HG02623 (cell line): ENCODE data around the gene FAH.

Experiments used
- ATAC-seq: cut with Tn5 transposase; IDR thresholded peaks from one replicate; pipeline ENCODE4 v1.9.1; 2021; ENCODE audit warnings: moderate library complexity; ENCODE audit not compliant: unreplicated experiment

The FAH gene

GRCh38 chr15:80194186-80194585, 41.4 kb downstream of the FAH start:
- ATAC-seq = no peak

- ATAC-seq = no peak
Observed at GRCh38 chr15:80194914-80195313, 42.1 kb downstream of the FAH start.

DNA sequence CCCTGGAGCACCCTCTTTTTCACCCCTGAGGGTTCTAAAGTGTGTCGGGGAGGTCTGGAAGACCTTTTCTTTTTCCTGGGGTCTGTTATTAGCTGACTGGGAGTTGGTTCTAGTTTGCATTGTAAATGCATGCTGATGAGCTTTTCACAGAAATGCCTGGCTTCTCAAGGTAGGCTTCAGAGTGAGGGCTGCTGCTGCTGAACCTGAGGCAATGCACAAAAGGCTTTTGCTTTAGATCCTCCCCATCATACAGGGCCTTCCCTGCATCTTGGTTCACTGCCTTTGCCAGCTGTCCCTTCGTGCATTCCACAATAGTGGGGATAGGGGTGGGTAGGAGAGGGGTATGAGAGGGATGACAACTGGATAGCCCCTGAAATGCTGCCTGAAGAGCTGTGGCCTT, 46.6 kb downstream of the FAH start:
- no peak for ATAC-seq

- no peak for ATAC-seq
Observed at GRCh38 chr15:80199869-80200268, 47.1 kb downstream of the FAH start.

GRCh38 chr15:80201256-80202015, 48.6 kb downstream of the FAH start:
- ATAC-seq = no peak

- no peak for ATAC-seq
Observed at GRCh38 chr15:80202016-80202315, 49.2 kb downstream of the FAH start.

- no peak for ATAC-seq
Observed at GRCh38 chr15:80202641-80203360, 50.0 kb downstream of the FAH start.

DNA sequence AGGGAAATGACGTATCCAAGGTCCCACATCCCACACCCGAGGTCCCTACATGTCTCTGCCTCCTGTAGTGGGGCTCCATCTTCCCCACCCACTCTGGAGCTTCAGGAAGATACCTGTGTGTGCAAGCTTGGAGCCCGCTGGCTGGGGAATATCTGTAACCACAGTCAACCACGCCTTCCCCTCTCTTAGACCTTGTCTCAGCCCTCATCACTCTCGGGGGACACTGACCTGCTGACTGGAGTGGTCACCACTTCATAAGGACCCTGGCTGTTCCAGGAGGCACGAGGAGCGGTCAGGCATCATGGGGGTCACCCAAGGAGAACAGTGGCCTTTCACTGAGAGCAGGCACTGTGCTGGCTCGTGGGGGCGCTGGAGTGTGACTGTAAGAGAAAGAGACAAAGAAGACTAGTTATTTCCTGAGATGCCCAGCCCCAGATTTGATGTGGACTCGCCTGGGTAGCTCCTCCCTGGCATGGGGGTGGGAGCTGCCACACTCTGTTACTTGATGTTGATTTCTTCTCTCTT, 50.6 kb downstream of the FAH start:
- ATAC-seq = no peak

DNA sequence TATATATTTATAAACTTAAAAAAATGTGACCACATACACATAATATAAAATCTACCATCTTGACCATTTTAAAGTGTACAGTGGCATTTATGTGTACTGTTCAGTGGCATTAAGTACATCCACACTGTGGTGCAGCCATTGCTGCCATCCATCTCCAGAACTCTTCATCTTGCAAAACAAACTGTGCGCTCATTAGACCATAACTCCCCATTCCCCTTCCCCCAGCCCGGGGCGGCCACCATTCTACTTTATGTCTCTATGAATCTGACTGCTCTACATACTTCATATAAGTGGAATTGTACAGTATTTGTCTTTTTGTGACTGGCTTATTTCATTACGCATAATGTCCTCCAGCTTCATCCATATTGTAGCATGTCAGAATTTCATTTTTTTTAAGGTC, 51.4 kb downstream of the FAH start:
- ATAC-seq = no peak

DNA sequence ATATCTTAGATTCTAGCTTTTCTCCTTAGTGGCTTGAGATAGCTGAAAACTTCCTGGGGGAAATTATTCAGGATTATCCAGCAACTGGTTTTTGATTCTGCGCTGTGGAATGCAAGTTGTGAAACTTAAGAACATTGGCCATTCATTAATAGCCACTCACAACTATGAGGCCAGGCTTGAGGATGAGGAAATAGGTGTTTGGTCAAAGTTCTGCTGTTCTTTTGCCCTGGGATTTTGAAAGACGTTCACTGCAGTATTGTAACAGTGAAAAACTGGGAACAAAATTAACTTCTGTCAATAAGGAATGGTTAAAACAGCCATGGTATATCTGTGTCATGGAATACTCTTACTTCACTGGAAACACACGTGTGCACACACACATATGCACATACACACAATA, 55.1 kb downstream of the FAH start:
- ATAC-seq = no peak

DNA sequence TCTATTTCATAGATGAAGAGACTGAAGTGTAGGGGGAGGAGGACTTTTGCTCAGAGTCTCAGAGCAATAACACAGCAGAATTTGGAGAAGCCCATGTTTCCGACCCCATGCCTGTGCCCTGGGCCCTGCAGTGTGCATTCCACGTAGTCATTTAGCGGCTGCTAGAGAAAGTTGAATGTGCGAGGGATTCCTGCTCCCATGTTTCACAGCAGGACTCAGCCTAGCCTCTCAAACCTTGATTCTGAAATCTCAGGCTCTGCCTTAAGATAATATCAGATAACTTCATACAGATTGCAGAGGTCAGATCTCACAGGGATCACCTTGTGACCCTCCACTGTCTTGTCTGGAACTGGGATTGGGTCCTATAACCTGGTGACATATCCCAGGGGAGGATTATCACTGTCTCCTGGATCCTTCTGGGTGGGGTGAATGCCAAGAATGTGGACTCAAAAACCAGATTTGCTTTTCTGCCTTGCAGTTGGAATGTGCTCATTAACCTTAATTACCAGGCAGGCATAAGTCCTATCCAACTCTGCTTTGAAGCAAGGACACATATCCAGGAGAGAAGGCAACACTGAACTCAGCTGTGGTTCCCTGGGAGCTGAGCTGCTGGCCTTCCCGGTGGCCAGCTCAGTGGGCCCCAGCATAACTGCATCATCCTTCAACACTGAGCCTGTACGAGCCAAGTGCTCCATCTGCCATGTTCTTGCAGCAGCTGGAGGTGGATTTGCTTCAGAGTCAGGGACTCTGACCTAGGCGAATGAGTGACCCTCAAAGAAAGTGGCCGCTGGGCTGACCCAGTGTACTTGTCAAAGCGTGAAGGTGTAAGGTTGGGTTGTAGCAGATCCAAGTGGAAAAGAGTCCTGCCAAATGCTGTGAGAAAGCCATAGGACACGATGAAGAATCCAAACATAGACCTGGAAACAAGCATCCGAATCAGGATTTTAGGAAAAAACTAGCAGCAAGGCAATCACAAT, 56.2 kb downstream of the FAH start:
- ATAC-seq = no peak

GRCh38 chr15:80210611-80211573, 58.1 kb downstream of the FAH start:
- no peak for ATAC-seq

DNA sequence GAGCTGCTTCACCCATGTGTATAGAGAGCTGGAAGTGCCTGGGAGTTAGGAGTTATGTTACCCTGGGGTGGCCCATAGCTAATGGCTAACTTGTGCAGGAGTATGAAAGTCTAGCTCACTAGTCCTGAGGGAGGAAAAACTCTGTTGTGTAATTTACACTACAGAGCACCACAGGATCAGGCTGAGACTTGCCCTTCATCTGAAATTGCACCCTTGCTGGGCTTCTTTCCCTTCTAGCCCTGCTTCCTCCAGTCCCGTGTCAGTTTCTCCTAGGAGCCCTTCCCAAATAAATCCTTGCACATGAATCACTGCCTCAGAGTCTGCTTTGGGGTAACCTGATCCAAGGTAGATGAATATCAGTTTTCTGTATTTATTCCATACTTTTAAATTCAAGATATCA, 59.2 kb downstream of the FAH start:
- ATAC-seq = no peak

DNA sequence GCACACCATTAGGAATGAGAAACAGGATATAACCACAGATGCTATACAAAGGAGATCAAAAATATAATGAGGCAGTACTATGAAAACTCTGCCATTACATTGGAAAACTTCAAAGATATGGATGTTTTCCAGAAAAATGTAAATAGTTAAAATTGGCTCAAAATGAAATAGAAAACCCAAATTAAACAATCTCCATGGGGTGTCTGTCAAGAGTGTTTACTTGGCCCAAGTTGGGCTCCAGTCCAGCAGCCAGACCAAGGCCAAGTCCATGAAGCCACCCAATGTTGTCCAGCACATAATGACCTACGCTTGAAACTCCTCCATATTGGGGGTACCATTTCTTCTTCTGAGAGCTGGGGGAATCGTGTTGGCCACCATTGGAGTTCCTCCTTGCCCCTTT, 62.1 kb downstream of the FAH start:
- ATAC-seq = no peak

DNA sequence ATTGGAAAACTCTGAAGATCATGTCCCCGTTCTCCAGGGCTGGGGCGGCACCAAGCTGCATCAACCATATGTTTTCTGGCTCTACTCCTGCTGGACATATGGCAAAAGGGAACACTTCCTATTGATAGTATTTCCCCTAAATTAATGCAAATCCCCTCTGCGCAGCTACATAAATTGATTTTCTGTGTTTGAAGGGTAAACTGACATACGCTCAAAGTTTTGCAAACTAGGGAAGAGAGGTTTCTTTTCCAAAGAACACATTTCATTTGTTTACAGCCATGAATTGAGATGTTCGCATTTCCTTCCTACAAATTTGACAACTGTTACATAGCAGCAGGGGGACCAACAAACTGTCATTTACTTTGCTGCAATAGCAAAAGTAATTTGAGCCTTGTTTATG, 63.3 kb downstream of the FAH start:
- ATAC-seq = no peak

DNA sequence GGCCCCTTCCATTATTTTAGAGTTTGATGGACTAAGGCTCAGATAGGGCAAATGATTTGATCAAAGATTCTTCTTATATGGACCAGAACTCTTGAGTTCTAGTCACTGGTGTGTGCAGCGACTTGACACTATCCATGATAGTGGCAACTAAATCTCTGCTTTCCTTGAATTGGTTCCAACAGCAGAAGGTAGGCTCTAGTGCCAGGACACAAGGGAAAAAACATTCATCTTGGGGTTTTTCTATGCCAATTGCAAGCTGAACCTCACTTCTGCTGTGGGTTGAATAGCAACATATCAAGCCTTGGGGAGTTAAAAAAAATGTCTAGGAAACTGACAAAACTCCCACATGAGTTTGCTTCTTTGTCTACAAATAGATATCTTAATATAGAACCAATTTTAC, 64.1 kb downstream of the FAH start:
- no peak for ATAC-seq

- no peak for ATAC-seq
Observed at GRCh38 chr15:80217327-80217900, 64.6 kb downstream of the FAH start.

DNA sequence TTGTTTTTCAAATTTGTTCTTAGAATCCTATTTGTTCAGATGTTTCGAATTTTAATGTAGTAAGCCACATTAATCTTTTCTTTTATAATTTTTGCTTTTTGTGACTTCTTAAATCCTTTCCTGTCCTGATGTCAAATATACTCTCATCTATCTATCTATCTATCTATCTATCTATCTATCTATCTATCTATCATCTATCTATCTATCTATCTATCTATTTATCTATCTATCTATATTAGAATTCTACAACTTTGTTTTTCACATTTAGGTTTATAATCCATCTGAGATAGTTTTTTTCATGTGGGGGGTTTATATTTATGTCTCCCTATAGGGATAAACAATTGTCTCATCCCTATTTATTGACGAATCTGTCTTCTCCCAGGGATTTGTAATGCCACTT, 67.2 kb downstream of the FAH start:
- no peak for ATAC-seq

- ATAC-seq = no peak
Observed at GRCh38 chr15:80228959-80229610, 76.3 kb downstream of the FAH start.
